Upper lobe of right lung (tissue), 1 donor: Measurements from ENCODE around the gene KRTAP2-3. TPM values are rescaled to one million over a fixed set of nuclear protein-coding genes. Genes with fewer than 3 reads are reported as not detected.

Experiments used
- ATAC-seq: fragments of 200-7000 bp; cut with Tn5 transposase; one replicate; pipeline ENCODE4 v1.9.1; 2020; ENCODE audit warnings: mild to moderate bottlenecking, moderate library complexity
- DNase-seq: peaks from one replicate; pipeline ENCODE4 v3.0.0-alpha.2; 2020
- H3K27ac ChIP-seq: fragments of 200-600 bp; one replicate; pipeline ENCODE4 v1.8.0; 2022
- H3K27me3 ChIP-seq: fragments of 200-600 bp; one replicate; pipeline ENCODE4 v1.8.0; 2022; ENCODE audit warnings: mild to moderate bottlenecking
- H3K36me3 ChIP-seq: fragments of 200-600 bp; one replicate; pipeline ENCODE4 v1.8.0; 2022
- H3K4me1 ChIP-seq: fragments of 200-600 bp; one replicate; pipeline ENCODE4 v1.8.0; 2022
- H3K4me3 ChIP-seq: fragments of 200-600 bp; one replicate; pipeline ENCODE4 v1.8.0; 2022; ENCODE audit warnings: mild to moderate bottlenecking
- H3K9me3 ChIP-seq: fragments of 200-600 bp; one replicate; pipeline ENCODE4 v1.8.0; 2022
- intact Hi-C: fragments of 100-400 bp; cut with DNase I; formaldehyde crosslinking; loops from one replicate; pipeline ENCODE4 v1.11.0; 2022
- total RNA-seq: library from RNA; stranded (reverse); fragmentation: NEBNext Ultra II Directional; extraction: Animal tissue kit (Norgen Biotek cat#: 25700); gene quantifications from one replicate; pipeline ENCODE4 v1.2.1, GENCODE V29; 2021
- TF ChIP-seq, protein P1 (sequence below): fragments of 200-600 bp; IDR thresholded peaks from one replicate; pipeline ENCODE4 v1.8.0; 2022; ENCODE audit warnings: antibody characterized with exemption
- donor health status: DM: no; HTN: yes; CAD: no; lungs with severe emphysema.

Gene KRTAP2-3
- total RNA-seq, 1 donor from 2014 or later, result not detected

DNA sequence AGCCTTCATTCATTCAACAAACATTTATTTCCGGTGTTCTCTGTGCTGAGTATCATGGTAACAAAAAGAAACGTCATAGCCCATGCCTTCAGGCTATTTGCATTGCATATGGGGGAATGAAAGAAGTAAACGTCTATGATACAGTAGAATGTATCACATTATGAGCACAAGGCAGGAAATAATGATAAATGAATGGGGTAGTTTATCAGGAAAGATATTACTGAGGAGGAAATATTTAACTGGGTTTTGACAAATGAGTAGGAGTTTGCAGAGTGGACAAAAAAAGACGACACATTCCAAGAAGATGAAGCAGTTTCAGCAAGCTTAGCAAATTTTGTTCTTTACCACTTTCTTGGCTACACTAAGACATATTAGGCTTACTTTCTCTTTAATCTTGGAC, 22.7 kb upstream of the KRTAP2-3 start:
- no peaks in the 10 kb centered on the region for H3K9me3 ChIP-seq
- ATAC-seq (no peak), DNase-seq (no peak)
- no peaks in the 10 kb centered on the region for H3K4me1 ChIP-seq
- H3K27me3 ChIP-seq, result no peaks in the 10 kb centered on the region
- H3K27ac ChIP-seq, result no peak overlapping the region
- intact Hi-C loops, result no loop called here
- TF ChIP-seq, protein P1, sequence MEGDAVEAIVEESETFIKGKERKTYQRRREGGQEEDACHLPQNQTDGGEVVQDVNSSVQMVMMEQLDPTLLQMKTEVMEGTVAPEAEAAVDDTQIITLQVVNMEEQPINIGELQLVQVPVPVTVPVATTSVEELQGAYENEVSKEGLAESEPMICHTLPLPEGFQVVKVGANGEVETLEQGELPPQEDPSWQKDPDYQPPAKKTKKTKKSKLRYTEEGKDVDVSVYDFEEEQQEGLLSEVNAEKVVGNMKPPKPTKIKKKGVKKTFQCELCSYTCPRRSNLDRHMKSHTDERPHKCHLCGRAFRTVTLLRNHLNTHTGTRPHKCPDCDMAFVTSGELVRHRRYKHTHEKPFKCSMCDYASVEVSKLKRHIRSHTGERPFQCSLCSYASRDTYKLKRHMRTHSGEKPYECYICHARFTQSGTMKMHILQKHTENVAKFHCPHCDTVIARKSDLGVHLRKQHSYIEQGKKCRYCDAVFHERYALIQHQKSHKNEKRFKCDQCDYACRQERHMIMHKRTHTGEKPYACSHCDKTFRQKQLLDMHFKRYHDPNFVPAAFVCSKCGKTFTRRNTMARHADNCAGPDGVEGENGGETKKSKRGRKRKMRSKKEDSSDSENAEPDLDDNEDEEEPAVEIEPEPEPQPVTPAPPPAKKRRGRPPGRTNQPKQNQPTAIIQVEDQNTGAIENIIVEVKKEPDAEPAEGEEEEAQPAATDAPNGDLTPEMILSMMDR, result no peak
- H3K36me3 ChIP-seq, result no peaks in the 10 kb centered on the region
- no peak overlapping the region for H3K4me3 ChIP-seq

DNA sequence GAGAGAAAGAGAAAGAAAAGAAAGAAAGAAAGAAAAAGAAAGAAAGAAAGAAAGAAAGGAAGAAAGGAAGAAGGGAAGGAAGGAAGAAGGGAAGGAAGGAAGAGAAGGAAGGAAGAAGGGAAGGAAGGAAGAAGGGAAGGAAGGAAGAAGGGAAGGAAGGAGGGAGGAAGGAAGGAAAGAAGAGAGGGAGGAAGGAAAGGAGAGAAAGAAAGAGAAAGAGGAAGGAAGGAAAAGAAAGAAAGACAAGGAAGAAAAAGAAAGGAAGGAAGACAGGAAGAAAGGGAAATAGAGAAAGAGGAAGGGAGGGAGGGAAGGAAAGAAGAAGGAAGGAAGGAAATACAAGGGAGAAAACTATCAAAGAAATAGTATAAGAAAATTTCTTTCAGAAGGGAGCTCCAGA, 16.9 kb upstream of the KRTAP2-3 start:
- no peak for DNase-seq
- ATAC-seq, result no peak
- no peak overlapping the region for H3K4me3 ChIP-seq
- intact Hi-C loops, result no loop called here
- no peaks in the 10 kb centered on the region for H3K9me3 ChIP-seq
- no peaks in the 10 kb centered on the region for H3K36me3 ChIP-seq
- H3K4me1 ChIP-seq, result no peaks in the 10 kb centered on the region
- TF ChIP-seq, protein P1, result no peak
- no peaks in the 10 kb centered on the region for H3K27me3 ChIP-seq
- H3K27ac ChIP-seq, result no peak overlapping the region

DNA sequence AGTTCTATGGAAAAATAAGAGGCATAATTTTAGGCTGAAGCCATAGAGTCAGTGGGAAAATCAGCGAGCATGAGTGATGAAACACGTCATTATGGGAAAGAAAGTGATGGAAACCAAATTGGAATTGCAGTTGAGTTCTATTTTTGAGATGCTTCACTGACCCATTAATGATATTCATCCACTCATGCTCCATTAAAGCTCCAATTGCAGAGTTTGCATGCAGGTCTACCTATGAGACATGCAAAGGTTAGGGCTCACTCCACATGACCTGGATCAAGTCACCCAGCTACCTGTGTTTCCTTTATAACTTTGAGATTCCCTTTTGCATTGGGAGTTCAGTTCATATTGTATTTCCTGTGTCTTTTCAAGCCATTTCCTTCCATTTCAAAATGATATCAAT, 13.8 kb upstream of the KRTAP2-3 start:
- no peaks in the 10 kb centered on the region for H3K36me3 ChIP-seq
- intact Hi-C loops, result no loop called here
- ATAC-seq, result no peak
- no peak for DNase-seq
- no peaks in the 10 kb centered on the region for H3K9me3 ChIP-seq
- H3K27ac ChIP-seq, result no peak overlapping the region
- H3K4me1 ChIP-seq, result no peaks in the 10 kb centered on the region
- TF ChIP-seq, protein P1, result no peak
- no peaks in the 10 kb centered on the region for H3K27me3 ChIP-seq
- no peak overlapping the region for H3K4me3 ChIP-seq

DNA sequence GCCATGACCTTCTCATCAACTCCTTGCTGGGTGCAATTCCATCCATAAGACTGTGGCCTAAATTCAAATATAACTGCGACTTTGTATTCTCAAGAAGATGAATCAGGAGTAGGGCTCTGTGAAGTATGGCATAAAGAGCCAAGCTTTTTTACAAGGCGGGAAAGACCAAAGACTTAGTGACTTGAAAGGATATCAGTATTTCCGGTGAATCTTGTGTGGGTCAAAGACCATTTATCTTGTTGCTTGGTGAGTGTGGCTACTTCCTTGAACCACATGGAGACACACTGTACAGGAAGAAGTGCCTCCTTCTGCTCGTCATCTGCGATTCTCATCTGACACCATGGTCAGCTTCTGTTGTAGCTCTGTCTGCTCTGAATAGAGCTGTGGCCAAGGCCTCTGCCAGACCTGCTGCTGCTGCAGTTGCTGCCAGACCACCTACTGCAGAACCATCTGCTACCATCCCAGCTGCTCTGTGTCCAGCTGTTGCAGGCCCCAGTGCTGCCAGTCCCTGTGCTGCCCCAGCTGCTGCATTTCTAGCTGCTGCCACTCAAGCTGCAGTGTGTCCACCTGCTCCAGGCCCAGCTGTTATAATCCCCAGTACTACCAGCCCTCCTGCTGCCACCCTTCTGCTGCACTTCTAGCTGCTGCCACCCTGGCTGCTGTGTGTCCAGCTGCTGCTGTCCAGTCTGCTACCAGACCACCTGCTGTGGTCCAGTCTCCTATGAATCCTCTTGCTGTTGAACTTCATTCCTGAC, 11.9 kb upstream of the KRTAP2-3 start:
- intact Hi-C loops, result no loop called here

DNA sequence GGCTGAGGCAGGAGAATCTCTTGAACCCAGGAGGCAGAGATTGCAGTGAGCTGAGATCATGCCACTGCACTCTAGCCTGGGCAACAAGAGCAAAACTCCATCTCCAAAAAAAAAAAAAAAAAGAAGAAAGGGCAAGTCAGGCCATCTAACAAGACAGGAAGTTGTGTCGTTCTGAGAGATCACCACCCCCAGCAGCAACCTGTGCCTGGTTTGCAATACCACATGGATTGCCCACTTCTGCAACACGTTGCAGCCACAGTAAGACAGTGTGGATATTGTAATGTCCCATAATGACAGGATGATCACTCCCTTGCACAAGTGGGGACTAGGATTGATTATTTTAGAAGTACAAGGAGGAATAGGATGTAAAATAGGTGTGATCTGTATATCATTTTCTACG, 9.1 kb upstream of the KRTAP2-3 start:
- H3K27me3 ChIP-seq, result no peaks in the 10 kb centered on the region
- no peak for ATAC-seq
- TF ChIP-seq, protein P1, result no peak
- intact Hi-C loops, result no loop called here
- no peak overlapping the region for H3K4me3 ChIP-seq
- no peak overlapping the region for H3K27ac ChIP-seq
- H3K4me1 ChIP-seq, result no peaks in the 10 kb centered on the region
- H3K36me3 ChIP-seq, result no peaks in the 10 kb centered on the region
- no peak for DNase-seq
- H3K9me3 ChIP-seq, result no peaks in the 10 kb centered on the region

More for the DNA sequence above, 11.9 kb upstream of the KRTAP2-3 start:
- H3K27me3 ChIP-seq, result no peaks in the 10 kb centered on the region
- no peaks in the 10 kb centered on the region for H3K36me3 ChIP-seq
- H3K4me3 ChIP-seq, result no peak overlapping the region
- H3K9me3 ChIP-seq, result no peaks in the 10 kb centered on the region
- ATAC-seq, result no peak
- no peak overlapping the region for H3K27ac ChIP-seq
- no peaks in the 10 kb centered on the region for H3K4me1 ChIP-seq
- TF ChIP-seq, protein P1, result no peak
- no peak for DNase-seq
